ENCODE results near the gene EIF4A2.

GRCh38 chr3:186783058-186783730 lies at the start of gene EIF4A2:
- TF ChIP-seq CTCF (optimal IDR thresholded peaks at IDR 0.05 in 1 of 3, IDR thresholded peaks at IDR 0.05 in 1 of 3, conservative IDR thresholded peaks at IDR 0.05 in 1 of 3; ENCODE audit: extremely low read depth in 1 of 3, insufficient read depth in 2 of 3, low read length in 3 of 3) (no peak), EZH2 (IDR thresholded peaks at IDR 0.05; ENCODE audit: low read length) (no peak)
